ENCODE measurements around the gene CSNK1A1.

GRCh38 chr5:149448431-149448830, 102.8 kb downstream of the CSNK1A1 start:
- no peak for TF ChIP-seq CTCF (IDR thresholded peaks at IDR 0.05 in 2 of 3, conservative IDR thresholded peaks at IDR 0.05 in 1 of 3; ENCODE audit: borderline replicate concordance in 1 of 3, insufficient read depth in 1 of 3, low read depth in 2 of 3, low read length in 2 of 3)
- TF ChIP-seq RAD21 (IDR thresholded peaks at IDR 0.05; ENCODE audit: low read depth), result no peak
- no peak for TF ChIP-seq MAX (IDR thresholded peaks at IDR 0.05)
- no peak for TF ChIP-seq SRF (IDR thresholded peaks at IDR 0.05; ENCODE audit: low read depth)
- no peak for TF ChIP-seq POLR2A (IDR thresholded peaks at IDR 0.05; ENCODE audit: borderline replicate concordance, extremely low read depth, insufficient read depth, insufficient read length)
- TF ChIP-seq EZH2phosphoT487 (IDR thresholded peaks at IDR 0.05; ENCODE audit: borderline replicate concordance), result no peak
- no peak for TF ChIP-seq SIN3A (IDR thresholded peaks at IDR 0.05; ENCODE audit: low read depth)
